ENCODE measurements around the gene SMCO4.
"Not testable (repeated sequence)": the region's sequence is repeated elsewhere in the genome, so short reads cannot be mapped to it uniquely, and the experiment has no call there.

Gene SMCO4

GRCh38 chr11:93476796-93477195, 66.4 kb downstream of the SMCO4 start:
- no peak for DNase-seq (ENCODE audit: low spot score)

GRCh38 chr11:93474123-93474522, 69.1 kb downstream of the SMCO4 start:
- DNase-seq (ENCODE audit: low spot score) = no peak

GRCh38 chr11:93468290-93468689, 74.9 kb downstream of the SMCO4 start:
- no peak for DNase-seq (ENCODE audit: low spot score)

- DNase-seq (ENCODE audit: low spot score) = no peak
These were observed 76.1 kb downstream of the SMCO4 start for GRCh38 chr11:93467054-93467453.

GRCh38 chr11:93464927-93465540, 78.2 kb downstream of the SMCO4 start:
- no peak for DNase-seq (ENCODE audit: low spot score)

GRCh38 chr11:93463666-93464065, 79.5 kb downstream of the SMCO4 start:
- not testable (repeated sequence) for DNase-seq (ENCODE audit: low spot score)

- DNase-seq (ENCODE audit: low spot score) = no peak
These were observed 84.9 kb downstream of the SMCO4 start for GRCh38 chr11:93458286-93458685.

- DNase-seq (ENCODE audit: low spot score) = no peak
These were observed 98.5 kb downstream of the SMCO4 start for GRCh38 chr11:93444617-93445073.

GRCh38 chr11:93443232-93443631, 100.0 kb downstream of the SMCO4 start:
- DNase-seq (ENCODE audit: low spot score) = not testable (repeated sequence)

- no peak for DNase-seq (ENCODE audit: low spot score)
These were observed 110.9 kb downstream of the SMCO4 start for GRCh38 chr11:93432247-93432646.
